HEK293T (cell line): Measurements from ENCODE around the gene ANKS1B.

ENCODE experiments used
- ARNT ChIP-seq: fragments of 450-650 bp; IDR thresholded peaks from 2 replicates; pipeline ENCODE4 v1.6.1; 2017; ENCODE audit warnings: mild to moderate bottlenecking
- CTBP1 ChIP-seq: fragments of 450-650 bp; IDR thresholded peaks from 2 replicates; pipeline ENCODE4 v1.6.1; 2016; ENCODE audit warnings: borderline replicate concordance
- ELF4 ChIP-seq: fragments of 450-650 bp; IDR thresholded peaks from 2 replicates; pipeline ENCODE4 v1.6.1; 2017; ENCODE audit warnings: antibody characterized with exemption
- FOXA1 ChIP-seq: fragments of 450-650 bp; IDR thresholded peaks from 2 replicates; pipeline ENCODE4 v1.6.1; 2016; ENCODE audit warnings: mild to moderate bottlenecking
- FOXM1 ChIP-seq: fragments of 450-650 bp; IDR thresholded peaks from 2 replicates; pipeline ENCODE4 v1.6.1; 2017; ENCODE audit warnings: mild to moderate bottlenecking, borderline replicate concordance
- HDGF ChIP-seq: fragments of 450-650 bp; IDR thresholded peaks from 2 replicates; pipeline ENCODE4 v1.6.1; 2017; ENCODE audit warnings: antibody characterized with exemption, borderline replicate concordance
- NFRKB ChIP-seq: fragments of 450-650 bp; IDR thresholded peaks from 2 replicates; pipeline ENCODE4 v1.6.1; 2016; ENCODE audit warnings: mild to moderate bottlenecking, moderate library complexity
- SP1 ChIP-seq: fragments of 450-650 bp; IDR thresholded peaks from 2 replicates; pipeline ENCODE4 v1.6.1; 2017
- SUZ12 ChIP-seq: fragments of 450-650 bp; IDR thresholded peaks from 2 replicates; pipeline ENCODE4 v1.6.1; 2016; ENCODE audit warnings: mild to moderate bottlenecking
- TARDBP ChIP-seq: fragments of 450-650 bp; IDR thresholded peaks from 2 replicates; pipeline ENCODE4 v1.6.1; 2016

GRCh38 chr12:98719515-98720504 lies 1264.9 kb downstream of the ANKS1B start:
- TF ChIP-seq ELF4 (no peak), NFRKB (no peak), ARNT (no peak), FOXA1 (no peak), CTBP1 (no peak), FOXM1 (no peak), SUZ12 (no peak), SP1 (no peak), HDGF (no peak), TARDBP (no peak)
